Prostate gland (tissue), 2 donors: ENCODE data around the gene CNTN5. TPM values are rescaled to one million over a fixed set of nuclear protein-coding genes. Genes with fewer than 3 reads are reported as not detected.

Experiments
- DNase-seq: peaks from one replicate; pipeline ENCODE4 v3.0.0-alpha.2; 2019; ENCODE audit warnings: low spot score
- H3K27ac ChIP-seq, 2 donors: fragments of 200-600 bp; sonication (generic); 2 replicates each; pipeline ENCODE4 v1.5.1; 2017 to 2019
- H3K27me3 ChIP-seq: fragments of 200-600 bp; sonication (generic); replicated peaks from 2 replicates; pipeline ENCODE4 v1.5.1; 2019; ENCODE audit not compliant: insufficient read depth
- H3K36me3 ChIP-seq, 2 donors: fragments of 200-600 bp; sonication (generic); 1 replicate in 1 of 2; 2 replicates in 1 of 2; pipeline versions ENCODE4 v1.5.1 to v1.8.1; 2017 to 2019
- H3K4me1 ChIP-seq: fragments of 200-600 bp; sonication (generic); replicated peaks from 2 replicates; pipeline ENCODE4 v1.5.1; 2019
- H3K4me3 ChIP-seq, 2 donors: fragments of 200-600 bp; sonication (generic); 2 replicates each; pipeline ENCODE4 v1.5.1; 2017 to 2019
- H3K9me3 ChIP-seq: fragments of 200-600 bp; sonication (generic); 2 replicates; pipeline ENCODE4 v1.5.1; 2017
- CTCF ChIP-seq, 4 experiments: fragments of 200-600 bp in 2 of 4; fragments of 450-650 bp in 2 of 4; sonication (generic) in 2 of 4; IDR thresholded peaks; 1 replicate in 3 of 4; 2 replicates in 1 of 4; pipeline ENCODE4 v1.5.1; 2016 to 2019; ENCODE audit warnings: antibody characterized with exemption in 4 of 4, mild to moderate bottlenecking in 2 of 4, moderate library complexity in 2 of 4
- POLR2A ChIP-seq: fragments of 450-650 bp; IDR thresholded peaks from one replicate; pipeline ENCODE4 v1.6.1; 2016; ENCODE audit warnings: antibody characterized with exemption, mild to moderate bottlenecking
- POLR2AphosphoS5 ChIP-seq: sonication (generic); formaldehyde crosslinking; IDR thresholded peaks from one replicate; pipeline ENCODE4 v1.6.1; 2017; ENCODE audit warnings: antibody characterized with exemption
- WGBS: methylation state at CpG from one replicate; pipeline ENCODE4 v1.1.5; 2018; 5-methylcytosine and 5-hydroxymethylcytosine counted together
- intact Hi-C: fragments of 100-400 bp; cut with DNase I; formaldehyde crosslinking; loops from one replicate; pipeline ENCODE4 v1.14.2; 2022
- total RNA-seq, 2 donors: library from RNA; depleted of rRNA; stranded (reverse); fragments of >200 nt; gene quantifications; one replicate each; pipeline ENCODE4 v1.1.0, GENCODE V29; 2016

The CNTN5 gene
- total RNA-seq, 2 donors from 2014 or later: 1.0 TPM; not detected in 1

GRCh38 chr11:99759787-99760186 lies 739.0 kb downstream of the CNTN5 start:
- Histone ChIP-seq H3K27ac (no peak overlapping the region), H3K9me3 (no peaks in the 10 kb centered on the region), H3K36me3 (no peaks in the 10 kb centered on the region), H3K27me3 (no peaks in the 10 kb centered on the region), H3K4me3 (no peak overlapping the region), H3K4me1 (no peaks in the 10 kb centered on the region)
- WGBS: 75% methylated on average over 2 of the region's 2 CpGs
- TF ChIP-seq POLR2AphosphoS5 (no peak), POLR2A (no peak), CTCF (IDR thresholded peaks at IDR 0.05) (no peak)
- intact Hi-C loops: no loop called here
- DNase-seq: no peak

DNA sequence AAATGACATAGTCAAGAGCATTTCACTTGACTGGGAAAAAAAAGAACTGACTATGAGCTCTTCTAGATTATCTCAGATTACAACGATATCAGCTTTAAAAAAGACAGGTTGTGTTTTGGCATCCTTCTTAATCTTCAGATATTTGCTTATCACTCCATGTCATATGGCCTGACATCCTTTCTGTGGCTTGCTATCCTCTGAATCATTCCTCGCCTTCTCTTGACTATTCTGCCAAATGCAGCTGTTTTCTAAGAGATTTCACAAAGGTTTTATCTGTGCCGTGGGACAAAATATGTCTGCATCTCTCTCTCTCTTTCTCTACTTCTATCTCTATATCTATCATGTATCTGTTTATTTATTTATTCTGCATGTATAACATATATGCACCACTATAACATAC lies 746.1 kb downstream of the CNTN5 start:
- TF ChIP-seq POLR2AphosphoS5 (no peak), POLR2A (no peak), CTCF (IDR thresholded peaks at IDR 0.05) (no peak)
- Histone ChIP-seq H3K9me3 (no peaks in the 10 kb centered on the region), H3K4me3 (no peak overlapping the region), H3K27me3 (no peaks in the 10 kb centered on the region), H3K36me3 (no peaks in the 10 kb centered on the region), H3K27ac (no peak overlapping the region), H3K4me1 (no peaks in the 10 kb centered on the region)
- intact Hi-C loops: no loop called here
- 82% methylated on average over 3 of the region's 3 CpGs for WGBS
- DNase-seq: no peak

- intact Hi-C loops: no loop called here
- no peaks in the 10 kb centered on the region for H3K36me3 ChIP-seq
- H3K27ac ChIP-seq: no peak overlapping the region
- DNase-seq: no peak
- WGBS: 31% methylated on average over 5 of the region's 5 CpGs
- H3K9me3 ChIP-seq: no peaks in the 10 kb centered on the region
- H3K27me3 ChIP-seq: no peaks in the 10 kb centered on the region
- TF ChIP-seq CTCF (IDR thresholded peaks at IDR 0.05) (no peak), POLR2A (no peak), POLR2AphosphoS5 (no peak)
- no peak overlapping the region for H3K4me3 ChIP-seq
- H3K4me1 ChIP-seq: no peaks in the 10 kb centered on the region
Observed at GRCh38 chr11:99773646-99774045, 752.9 kb downstream of the CNTN5 start.

DNA sequence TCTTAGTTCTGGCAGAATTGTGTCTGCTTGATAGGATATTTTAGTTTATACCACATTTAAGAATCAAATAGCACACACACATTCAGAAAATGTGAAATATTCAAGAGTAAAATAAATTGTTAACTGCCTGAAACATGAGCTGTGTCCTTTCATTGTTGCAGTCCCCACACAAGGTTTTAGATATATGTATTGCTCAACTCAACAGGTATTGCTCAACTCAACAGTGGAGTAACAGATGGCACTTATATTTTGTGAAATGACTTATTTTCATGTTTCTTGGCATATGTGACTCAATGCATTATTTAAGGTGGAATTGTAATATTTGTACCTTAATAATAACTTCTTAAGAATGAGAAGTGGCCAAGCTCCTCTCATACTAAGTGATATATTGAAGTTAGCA lies 760.3 kb downstream of the CNTN5 start:
- TF ChIP-seq POLR2A (no peak), CTCF (IDR thresholded peaks at IDR 0.05) (no peak), POLR2AphosphoS5 (no peak)
- Histone ChIP-seq H3K4me1 (no peaks in the 10 kb centered on the region), H3K36me3 (no peaks in the 10 kb centered on the region), H3K27me3 (no peaks in the 10 kb centered on the region), H3K27ac (no peak overlapping the region), H3K9me3 (no peaks in the 10 kb centered on the region), H3K4me3 (no peak overlapping the region)
- no peak for DNase-seq
- intact Hi-C loops: no loop called here

- no peak overlapping the region for H3K27ac ChIP-seq
- TF ChIP-seq CTCF (IDR thresholded peaks at IDR 0.05) (no peak), POLR2AphosphoS5 (no peak), POLR2A (no peak)
- no peaks in the 10 kb centered on the region for H3K27me3 ChIP-seq
- no peaks in the 10 kb centered on the region for H3K9me3 ChIP-seq
- H3K4me3 ChIP-seq: no peak overlapping the region
- WGBS: 52% methylated on average over 2 of the region's 2 CpGs
- H3K36me3 ChIP-seq: no peaks in the 10 kb centered on the region
- no peak for DNase-seq
- intact Hi-C loops: no loop called here
- no peaks in the 10 kb centered on the region for H3K4me1 ChIP-seq
Observed at GRCh38 chr11:99791354-99791753, 770.6 kb downstream of the CNTN5 start.
